Inflammatory macrophage treated with lipopolysaccharide for 1 hour (primary cell): ENCODE measurements around the gene HMGN4.
"Not testable (repeated sequence)": the region's sequence is repeated elsewhere in the genome, so short reads cannot be mapped to it uniquely, and the experiment has no call there.

Experiments used
- DNase-seq, 2 donors: peaks; one replicate each; pipeline ENCODE4 v3.0.0-alpha.2; 2020 to 2022

The HMGN4 gene

DNA sequence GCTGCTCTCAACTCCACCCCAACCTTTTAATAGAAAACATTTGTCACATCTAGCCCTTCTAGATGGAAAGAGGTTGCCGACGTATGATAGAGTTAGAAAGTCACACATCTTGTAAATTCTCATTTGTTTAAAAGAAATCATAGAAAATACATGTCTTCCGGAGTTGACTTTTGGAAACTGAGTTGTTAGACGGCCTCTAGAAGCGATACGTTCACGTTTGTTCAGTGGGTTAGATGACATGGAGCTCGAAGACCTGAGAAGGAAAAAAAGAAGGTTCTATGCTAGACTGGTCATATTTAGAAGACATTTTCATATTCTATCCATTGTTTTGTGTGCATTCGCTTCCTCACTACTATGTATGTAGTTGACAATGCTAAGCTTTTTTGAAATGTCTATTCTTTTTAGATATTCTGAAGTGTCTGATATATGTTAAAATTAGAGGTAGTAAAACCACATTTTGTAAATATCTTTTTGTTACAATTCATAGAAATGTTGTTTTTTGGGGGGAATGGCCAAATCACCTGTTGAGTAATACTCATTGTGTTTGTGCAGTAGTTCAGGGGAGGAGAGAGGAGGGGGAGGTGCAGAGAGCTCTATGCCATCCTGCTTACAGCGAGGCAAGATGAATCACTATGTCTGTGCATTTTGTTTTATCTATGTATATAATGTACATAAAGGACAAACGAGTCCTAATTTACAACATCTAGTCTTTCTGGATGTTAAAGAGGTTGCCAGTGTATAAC lies 15.5 kb upstream of the HMGN4 start:
- not testable (repeated sequence) for DNase-seq

DNA sequence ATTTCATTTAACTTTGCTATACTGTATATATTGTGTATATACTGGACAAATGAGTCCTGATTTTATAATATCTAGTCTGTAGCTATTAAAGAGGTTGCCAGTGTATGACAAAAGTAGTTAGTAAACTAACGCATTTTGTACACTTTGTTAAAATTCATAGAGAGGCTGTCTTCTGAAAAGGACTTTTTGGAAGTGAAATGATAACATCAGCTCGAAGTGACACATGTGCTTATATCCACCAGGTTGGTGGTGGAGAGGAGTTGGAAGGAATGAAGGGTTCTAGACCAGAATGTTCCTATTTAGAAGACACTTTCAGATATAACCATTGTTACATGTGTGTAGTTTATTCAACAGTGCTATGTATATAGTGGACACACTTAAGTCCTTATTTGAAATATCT lies 13.9 kb upstream of the HMGN4 start:
- DNase-seq: not testable (repeated sequence)

DNA sequence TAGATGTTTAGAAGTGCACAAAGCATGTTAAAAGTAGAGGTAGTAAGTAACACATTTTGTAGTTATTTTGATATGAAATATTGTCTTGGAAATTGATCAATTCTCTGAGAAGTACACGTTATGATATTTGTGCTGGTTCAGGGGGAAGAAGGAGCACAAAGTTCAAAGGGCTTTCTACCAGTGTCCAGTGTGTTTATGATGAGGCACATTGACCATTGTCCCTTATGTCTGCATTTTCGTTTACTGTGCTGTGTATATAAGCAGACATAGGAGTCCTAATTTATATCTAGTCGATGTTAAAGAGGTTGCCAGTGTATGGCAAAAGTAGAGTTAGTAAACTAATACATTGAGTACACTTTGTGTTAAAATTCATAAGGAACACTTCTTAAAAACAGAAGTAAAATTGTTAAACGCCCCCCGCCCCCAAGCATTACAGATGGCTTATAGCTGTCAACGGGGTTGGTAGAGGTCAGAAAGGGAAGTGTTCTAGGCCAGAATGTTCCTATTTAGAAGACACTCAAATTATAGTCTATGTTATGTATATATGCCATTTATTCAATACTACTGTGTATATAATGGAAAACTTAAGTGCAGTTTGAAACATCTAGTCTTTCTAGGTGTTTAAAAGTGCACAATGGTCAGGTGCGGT lies 13.3 kb upstream of the HMGN4 start:
- DNase-seq: peak in 1 of 2 donors; percentile 46

DNA sequence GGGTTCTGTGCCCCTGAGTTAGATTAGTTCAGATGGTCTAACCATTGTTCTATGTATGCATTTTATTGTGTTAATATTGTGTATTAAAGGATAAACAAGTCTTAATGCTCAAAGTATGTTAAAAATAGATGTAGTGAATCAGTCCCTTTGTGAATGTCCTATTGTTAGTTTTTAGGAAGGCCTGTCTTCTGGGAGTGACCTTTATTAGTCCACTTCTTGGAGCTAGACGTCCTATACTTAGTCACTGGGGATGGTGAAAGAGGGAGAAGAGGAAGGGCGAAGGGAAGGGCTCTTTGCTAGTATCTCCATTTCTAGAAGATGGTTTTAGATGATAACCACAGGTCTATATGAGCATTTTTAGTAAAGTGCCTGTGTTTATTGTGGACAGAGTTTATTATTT lies 12.3 kb upstream of the HMGN4 start:
- peak; percentile 63 to 68 for DNase-seq

DNA sequence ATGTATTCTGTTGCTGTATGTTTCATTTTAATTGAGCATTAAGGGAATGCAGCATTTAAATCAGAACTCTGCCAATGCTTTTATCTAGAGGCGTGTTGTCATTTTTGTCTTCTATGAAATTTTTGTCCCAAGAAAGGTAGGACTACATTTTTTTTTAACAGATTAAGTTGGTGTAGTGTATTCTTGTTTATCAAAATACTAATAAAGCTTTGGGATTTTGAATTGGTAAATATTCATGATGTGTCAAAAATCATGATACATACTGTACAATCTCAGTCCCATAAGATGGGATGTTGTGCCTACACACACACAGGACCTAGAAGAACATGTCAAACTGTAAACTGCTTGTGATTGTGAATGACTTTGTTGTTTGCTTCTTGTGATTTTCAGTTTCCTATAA lies 11.2 kb upstream of the HMGN4 start:
- no peak for DNase-seq

DNA sequence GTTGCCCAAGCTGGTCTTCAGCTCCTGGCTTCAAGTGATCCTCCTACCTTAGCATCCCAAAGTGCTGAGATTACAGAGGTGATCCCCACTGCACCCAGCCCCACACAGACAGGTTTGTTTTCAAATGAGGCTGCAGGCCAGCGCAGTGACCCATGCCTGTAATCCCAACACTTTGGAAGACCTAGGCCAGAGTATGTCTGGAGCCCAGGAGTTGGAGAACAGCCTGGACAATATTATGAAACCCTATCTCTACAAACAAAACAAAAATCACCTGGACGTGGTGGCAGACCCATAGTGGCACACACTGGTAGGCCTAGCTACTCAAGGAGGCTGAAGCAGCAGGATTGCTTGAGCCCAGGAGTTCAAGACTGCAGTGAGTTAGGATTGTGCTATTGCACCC lies 8.0 kb upstream of the HMGN4 start:
- no peak for DNase-seq

DNA sequence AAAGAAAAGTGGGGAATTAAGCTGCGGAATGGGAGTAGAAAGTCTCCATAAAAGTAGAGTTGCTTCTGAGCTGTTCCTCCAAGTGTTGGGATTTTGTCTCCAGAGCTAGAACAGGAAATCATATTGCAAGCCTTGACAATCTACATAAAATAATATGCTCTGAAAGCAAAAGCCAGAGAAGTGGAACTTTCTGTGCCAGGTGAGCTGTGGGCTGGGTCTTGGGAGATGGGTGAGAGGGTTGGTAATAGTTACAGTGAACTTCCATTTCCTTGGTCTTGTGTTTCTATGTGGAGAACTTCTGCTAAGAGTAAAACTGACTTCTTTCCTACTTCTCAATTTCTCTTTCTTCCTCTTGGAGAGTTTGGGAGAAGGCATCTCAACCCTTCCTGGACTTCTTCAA lies 6.3 kb upstream of the HMGN4 start:
- peak in 1 of 2 donors; percentile 23 for DNase-seq

DNA sequence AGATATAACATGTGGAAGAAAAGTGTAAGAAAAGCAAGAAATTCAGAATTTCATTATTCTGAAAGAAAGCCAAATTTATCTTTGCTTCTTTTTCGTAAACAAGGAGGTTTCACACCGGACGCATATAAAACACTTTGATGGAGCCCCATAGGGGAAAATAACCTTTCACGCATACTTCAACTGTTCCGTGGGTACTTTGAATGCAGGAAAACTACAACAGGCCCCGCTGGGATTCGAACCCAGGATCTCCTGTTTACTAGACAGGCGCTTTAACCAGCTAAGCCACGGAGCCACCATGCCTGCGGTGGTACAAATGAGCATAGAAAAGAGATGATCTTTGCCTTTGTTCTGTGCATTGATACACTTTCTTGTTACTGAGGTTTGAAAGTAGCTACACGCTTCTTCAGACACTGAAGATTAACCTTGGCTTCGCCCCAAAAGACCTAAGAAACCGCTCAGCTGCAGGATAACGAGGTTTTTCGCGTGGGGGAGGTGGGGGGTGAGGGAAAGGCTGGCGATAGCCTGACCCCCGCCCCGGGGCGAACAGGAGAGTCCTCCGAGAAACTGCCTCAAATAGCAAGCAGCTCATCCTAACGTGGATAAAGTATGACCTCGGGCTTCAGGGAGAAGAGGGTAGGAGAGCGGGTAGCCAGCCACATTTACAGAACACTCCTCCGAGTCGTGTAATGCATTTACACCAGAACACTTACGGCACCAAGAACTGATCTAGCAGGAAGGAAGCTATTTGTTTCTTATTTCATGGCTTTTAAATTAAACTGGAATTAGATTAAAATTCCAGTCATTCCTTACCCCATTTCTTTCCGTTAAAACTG lies 5.3 kb upstream of the HMGN4 start:
- DNase-seq: peak; percentile 82 to 99

DNA sequence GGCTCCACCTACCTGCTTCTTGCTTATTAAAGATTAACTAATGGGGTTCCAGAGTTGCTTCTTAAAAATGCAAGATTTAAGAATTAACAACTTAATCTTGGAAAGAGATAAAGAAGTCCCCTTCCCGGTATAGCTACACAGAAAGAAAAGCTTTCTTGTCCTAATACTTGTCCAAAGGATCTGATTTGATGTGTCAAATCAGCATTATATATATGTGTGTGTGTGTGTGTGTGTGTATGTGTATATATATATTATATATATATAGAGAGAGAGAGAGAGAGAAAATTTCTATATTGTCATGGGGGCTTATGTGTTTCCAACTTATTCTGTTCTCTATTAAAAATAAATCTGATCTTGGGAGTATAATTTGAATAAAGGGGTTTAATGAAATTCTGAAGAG lies 4.6 kb upstream of the HMGN4 start:
- no peak for DNase-seq

DNA sequence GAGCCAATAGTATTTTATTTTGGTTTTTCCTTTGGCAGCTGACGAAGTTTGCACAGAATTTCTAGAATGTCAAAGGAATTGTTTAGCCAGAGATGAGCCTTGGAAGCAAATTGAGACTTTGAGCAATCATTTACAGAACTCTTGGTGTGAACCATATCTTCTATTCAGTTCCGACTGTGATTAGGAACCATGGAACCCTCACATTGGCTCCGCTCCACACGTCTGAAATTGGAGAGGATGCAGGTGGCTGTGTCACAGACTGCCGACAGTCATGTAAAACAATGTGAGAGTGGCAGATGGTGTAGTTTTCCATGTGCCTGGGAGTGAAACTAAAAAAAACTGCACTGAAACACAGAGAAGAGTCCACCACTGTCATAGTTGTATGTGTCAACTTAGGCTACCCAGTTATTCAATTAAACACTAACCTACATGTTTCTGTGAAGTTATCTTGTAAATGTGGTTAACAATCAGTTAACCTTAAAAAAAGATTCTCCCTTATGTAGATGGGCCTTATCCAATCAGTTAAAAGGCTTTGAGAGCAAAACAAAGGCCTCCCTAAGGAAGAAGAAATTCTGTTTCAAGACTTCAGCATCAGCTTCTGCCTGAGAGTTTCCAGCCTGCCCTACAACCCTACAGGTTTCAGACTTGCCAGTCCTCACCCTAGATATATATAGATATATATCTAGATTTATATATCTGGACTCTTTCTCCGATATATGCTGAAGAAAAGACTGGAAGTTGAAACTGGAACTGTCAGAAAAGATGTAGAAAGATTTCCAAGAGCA lies 3.3 kb upstream of the HMGN4 start:
- no peak for DNase-seq

DNA sequence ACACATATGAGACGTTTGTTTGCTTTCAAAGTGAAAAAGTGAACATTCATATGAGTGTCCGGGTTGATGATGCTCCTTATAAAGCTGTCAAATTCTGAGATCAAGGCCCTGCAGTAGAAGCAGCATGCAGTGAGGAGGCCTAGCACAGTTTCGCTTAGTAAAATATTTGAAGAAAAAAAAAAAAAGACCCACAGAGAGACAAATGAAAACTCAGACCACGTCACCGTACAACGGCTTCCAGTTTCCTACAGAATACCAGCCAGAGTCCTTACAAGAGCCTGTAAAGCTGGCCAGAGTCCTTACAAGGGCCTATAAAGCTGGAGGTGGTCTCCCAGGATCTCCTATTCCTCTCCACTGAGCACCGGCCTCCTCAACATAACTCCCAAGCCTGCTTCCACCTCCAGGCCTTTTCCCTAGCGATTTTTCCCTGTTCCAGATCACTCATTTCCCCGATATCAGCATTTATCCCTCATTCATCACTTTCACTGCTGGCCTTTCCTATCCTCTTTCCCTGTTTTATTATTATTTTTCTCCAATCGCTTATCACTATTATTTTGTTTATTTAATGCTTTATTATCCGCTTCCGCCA lies 1.5 kb upstream of the HMGN4 start:
- DNase-seq: no peak

DNA sequence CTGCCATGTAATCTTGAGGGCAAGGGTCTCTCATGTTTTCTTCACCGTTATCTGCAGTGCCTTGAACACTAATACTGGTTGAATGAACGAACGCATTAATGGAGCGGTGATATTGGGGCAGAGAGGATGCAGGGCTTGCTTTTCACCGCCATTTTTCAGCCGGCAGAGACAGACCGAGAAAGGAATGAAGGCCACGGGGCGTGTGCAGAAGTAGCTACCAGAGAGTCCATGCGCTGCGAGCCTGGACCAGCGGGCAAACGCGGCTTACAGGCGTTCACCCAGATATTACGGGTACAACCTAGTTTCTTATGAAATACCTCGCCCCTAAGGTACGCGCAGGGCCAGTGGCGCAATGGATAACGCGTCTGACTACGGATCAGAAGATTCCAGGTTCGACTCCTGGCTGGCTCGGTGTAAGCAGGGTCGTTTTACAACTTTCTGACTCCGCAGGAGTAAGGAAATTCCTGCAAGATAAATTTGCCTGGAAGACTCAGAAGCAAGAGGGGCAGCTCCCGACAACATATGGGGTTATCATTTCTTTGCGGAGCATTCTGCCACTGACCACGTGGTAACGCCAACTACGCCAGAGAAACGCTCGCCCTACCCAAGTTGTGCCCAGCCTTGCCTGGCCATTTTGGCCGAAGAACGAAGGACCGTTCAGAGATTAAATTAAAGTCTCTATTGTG lies 863 bp upstream of the HMGN4 start:
- peak; percentile 86 to 87 for DNase-seq

DNA sequence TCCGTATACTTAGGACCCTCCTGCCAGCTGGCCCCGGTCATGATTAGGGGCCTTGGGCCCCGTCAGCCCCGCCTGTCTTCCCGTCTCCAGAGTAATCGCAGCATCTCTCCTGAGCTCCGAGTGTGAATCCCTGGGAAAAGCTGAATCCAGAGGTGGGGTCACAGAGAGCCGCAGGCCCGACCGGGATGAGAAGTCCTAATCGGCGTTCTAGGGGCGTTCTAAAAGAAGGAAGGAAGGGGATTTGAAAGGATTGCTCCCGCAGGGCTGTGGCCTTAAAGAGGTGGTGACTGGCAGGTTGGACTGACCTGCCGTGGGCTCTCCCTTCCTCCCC lies 371 bp downstream of the HMGN4 start:
- DNase-seq: no peak

DNA sequence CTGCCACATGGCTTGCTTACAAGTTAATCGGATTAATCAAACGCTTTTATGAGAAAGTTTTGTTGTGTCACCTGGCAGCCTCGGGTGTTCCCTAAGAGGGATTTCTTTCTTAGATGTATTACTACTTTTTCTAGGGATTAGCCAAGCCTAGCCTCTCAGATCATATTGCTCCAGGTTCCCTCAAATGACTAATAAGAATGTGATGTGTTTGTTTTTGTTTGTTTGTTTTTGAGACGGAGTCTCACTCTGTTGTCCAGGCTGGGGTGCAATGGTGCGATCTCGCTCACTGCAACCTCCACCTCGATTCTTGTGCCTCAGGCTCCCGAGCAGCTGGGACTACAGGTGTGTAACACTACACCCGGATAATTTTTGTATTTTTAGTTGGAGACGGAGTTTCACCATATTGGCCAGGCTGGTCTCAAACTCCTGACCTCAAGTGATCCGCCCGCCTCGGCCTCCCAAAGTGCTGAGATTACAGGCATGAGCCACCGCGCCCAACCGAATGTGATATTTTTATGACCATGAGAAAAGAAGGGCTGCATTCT lies 977 bp downstream of the HMGN4 start:
- DNase-seq: no peak

DNA sequence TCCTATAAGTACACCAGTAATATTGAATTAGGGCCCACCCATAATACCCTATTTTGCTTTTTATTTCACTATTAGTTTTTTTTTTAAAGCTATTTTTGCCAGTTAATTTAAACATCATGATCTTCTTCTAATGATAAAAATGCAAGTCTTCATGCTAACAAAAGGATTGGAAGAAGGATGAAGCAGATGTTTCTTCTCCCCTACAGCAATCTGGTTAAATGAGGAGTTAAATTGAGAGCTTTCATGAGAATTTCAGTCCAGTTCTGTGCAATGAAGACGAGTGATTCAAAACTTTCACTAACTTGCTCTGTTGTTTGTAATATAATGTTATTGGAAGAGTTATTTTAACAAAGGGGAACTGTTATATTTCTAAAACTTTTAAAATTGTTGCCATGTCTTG lies 3.4 kb downstream of the HMGN4 start:
- DNase-seq: no peak

DNA sequence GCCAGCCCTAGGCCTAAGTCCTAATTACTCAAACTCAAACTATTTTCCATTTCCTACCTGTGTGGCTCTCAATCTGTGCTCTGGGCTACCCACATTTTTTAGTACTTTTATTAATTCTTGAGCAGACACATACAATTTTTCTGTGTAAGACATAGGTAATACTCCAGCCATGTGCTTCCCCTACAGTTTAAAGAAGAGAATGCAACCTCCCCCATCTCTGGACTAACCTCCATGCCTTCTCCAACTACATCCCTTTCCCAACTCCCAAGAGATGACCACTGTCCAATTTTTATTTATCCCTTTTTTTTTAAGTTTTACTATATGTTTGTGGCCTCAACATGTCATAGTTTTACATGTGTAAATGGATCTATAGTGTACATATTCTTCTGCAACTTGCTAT lies 5.8 kb downstream of the HMGN4 start:
- no peak for DNase-seq

DNA sequence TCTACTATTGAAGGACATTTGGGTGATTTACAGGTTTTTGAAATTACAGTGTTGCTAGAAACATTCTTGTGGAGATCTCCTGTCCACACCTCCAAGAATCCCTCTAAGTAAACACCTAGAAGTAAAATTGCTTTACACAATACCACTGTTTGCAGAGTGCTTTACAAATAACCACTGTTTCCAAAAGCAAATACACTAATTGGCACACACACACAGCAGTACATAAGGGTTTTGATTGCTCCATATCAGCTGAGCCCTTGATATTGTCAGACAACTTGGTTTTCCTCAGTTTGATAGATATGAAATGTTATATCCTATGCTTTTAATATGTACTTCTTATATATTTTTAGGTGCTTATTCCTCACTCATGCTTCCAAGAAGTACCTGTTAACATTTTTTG lies 6.3 kb downstream of the HMGN4 start:
- no peak for DNase-seq

DNA sequence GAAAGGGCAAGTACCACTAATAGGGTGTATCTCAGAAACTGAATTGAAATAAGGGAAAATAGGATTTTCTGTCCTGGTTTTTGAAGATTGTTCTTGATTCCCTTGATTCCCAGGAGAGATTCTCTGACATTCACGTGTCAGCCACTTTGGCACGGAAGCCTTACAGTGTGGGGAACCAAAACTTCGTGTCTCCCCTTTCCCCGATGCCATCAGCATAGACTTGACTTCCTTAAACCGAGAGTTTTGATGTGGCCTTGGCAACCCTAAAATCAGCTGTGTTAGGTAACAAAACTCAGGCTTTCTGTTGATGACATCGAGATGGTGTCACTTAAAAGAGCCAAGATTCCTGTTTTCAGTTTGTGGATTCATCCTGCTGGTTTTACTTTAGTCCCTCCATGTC lies 7.5 kb downstream of the HMGN4 start:
- peak; percentile 73 to 75 for DNase-seq

DNA sequence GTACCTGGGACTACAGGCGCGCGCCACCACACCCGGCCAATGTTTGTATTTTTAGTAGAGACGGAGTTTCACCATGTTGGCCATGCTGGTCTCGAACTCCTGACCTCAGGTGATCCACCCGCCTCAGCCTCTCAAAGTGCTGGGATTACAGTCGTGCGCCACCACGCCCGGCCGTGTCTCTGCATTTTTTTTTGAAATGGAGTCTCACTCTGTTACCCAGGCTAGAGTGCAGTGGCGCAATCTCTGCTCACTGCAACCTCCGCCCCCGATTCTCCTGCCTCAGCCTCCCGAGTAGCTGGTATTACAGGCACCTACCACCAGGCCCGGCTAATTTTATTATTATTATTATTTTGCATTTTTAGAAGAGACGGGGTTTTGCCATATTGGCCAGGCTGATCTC lies 9.2 kb downstream of the HMGN4 start:
- not testable (repeated sequence) for DNase-seq

DNA sequence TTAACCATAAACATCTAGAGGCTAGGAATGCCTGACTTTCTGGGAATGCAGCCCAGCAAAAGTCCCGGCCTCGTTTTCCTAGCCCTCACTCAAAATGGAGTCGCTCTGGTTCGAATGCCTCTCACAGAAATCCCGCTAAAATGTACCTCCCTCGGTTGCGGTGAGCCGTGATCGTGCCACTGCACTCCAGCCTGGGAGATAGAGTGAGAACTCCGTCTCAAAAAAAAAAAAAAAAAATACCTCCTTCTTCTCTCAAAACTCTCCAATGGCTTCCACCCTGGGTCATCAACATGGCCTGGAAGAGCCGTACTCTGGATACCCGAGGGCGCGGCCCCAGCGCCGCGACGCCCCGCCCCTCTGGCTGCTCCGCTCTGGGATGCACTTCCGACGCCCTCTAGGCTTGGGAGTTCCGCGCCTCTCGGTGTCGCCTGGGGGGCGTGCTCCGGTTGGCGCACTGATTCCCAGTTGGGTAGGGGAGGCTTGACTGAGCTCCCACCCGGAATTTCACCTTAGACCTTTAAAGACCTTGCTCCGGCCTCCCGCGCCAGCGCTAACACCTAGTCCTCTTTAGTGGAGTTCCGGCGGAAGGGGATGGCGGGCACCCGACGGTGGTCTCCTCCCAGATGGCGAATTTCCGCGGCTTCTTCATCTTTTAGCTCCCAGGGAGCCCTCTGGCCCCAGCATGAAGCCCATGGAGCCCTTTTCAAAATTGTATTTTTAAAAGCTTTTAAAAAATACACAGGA lies 12.3 kb downstream of the HMGN4 start:
- DNase-seq: peak; percentile 55 to 62

DNA sequence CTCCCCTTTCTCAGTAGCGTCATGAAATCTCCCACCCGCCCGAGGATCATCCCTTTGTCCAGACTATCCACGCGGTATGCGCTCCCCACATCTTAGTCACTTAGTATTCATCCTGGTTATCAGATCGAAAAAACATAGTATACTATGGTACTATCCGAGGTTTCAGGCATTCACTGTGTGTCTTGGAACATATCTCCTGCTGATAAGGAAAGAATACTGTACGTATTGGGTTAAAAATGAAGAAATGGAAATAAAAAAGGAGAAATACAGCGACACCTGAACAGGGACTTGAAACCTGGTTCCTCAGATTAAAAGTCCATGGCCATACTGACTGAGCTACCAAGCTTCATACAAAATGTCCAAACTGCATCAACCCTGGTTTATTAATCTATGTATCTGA lies 14.0 kb downstream of the HMGN4 start:
- no peak for DNase-seq
